HEK293T (cell line): Measurements from ENCODE around the gene GNB5.

Experiments used
- CTCF ChIA-PET: fragments of 350-600 bp; formaldehyde crosslinking; extraction: SDS; loops from one replicate; lab custom pipeline; 2021; ENCODE audit warnings: antibody characterized with exemption, inconsistent platforms; lab: Yijun Ruan, JAX
- POLR2A ChIA-PET: fragments of 350-600 bp; formaldehyde crosslinking; extraction: SDS; loops from one replicate; lab custom pipeline; 2020; ENCODE audit warnings: antibody characterized with exemption, inconsistent platforms; lab: Yijun Ruan, JAX
- DNase-seq: peaks from one replicate; pipeline ENCODE4 v3.0.0; 2012; ENCODE audit warnings: mixed read lengths; ENCODE audit errors: extremely low spot score
- ARNT ChIP-seq: fragments of 450-650 bp; IDR thresholded peaks from 2 replicates; pipeline ENCODE4 v1.6.1; 2017; ENCODE audit warnings: mild to moderate bottlenecking
- BHLHE40 ChIP-seq: fragments of 450-650 bp; IDR thresholded peaks from 2 replicates; pipeline ENCODE4 v1.6.1; 2016; ENCODE audit warnings: mild to moderate bottlenecking, moderate library complexity, borderline replicate concordance
- CTBP1 ChIP-seq: fragments of 450-650 bp; IDR thresholded peaks from 2 replicates; pipeline ENCODE4 v1.6.1; 2016; ENCODE audit warnings: borderline replicate concordance
- ELF4 ChIP-seq: fragments of 450-650 bp; IDR thresholded peaks from 2 replicates; pipeline ENCODE4 v1.6.1; 2017; ENCODE audit warnings: antibody characterized with exemption
- FOXA1 ChIP-seq: fragments of 450-650 bp; IDR thresholded peaks from 2 replicates; pipeline ENCODE4 v1.6.1; 2016; ENCODE audit warnings: mild to moderate bottlenecking
- FOXK2 ChIP-seq: fragments of 450-650 bp; IDR thresholded peaks from 2 replicates; pipeline ENCODE4 v1.6.1; 2016; ENCODE audit warnings: mild to moderate bottlenecking
- FOXM1 ChIP-seq: fragments of 450-650 bp; IDR thresholded peaks from 2 replicates; pipeline ENCODE4 v1.6.1; 2017; ENCODE audit warnings: mild to moderate bottlenecking, borderline replicate concordance
- HDGF ChIP-seq: fragments of 450-650 bp; IDR thresholded peaks from 2 replicates; pipeline ENCODE4 v1.6.1; 2017; ENCODE audit warnings: antibody characterized with exemption, borderline replicate concordance
- L3MBTL2 ChIP-seq: fragments of 450-650 bp; conservative IDR thresholded peaks from 2 replicates; pipeline ENCODE4 v1.6.1; 2016; ENCODE audit warnings: mild to moderate bottlenecking
- LEF1 ChIP-seq: fragments of 450-650 bp; IDR thresholded peaks from 2 replicates; pipeline ENCODE4 v1.6.1; 2017; ENCODE audit warnings: mild to moderate bottlenecking, borderline replicate concordance
- NFRKB ChIP-seq: fragments of 450-650 bp; IDR thresholded peaks from 2 replicates; pipeline ENCODE4 v1.6.1; 2016; ENCODE audit warnings: mild to moderate bottlenecking, moderate library complexity
- PKNOX1 ChIP-seq: fragments of 450-650 bp; IDR thresholded peaks from 2 replicates; pipeline ENCODE4 v1.6.1; 2016
- SP1 ChIP-seq: fragments of 450-650 bp; IDR thresholded peaks from 2 replicates; pipeline ENCODE4 v1.6.1; 2017
- SUZ12 ChIP-seq: fragments of 450-650 bp; IDR thresholded peaks from 2 replicates; pipeline ENCODE4 v1.6.1; 2016; ENCODE audit warnings: mild to moderate bottlenecking
- TARDBP ChIP-seq: fragments of 450-650 bp; IDR thresholded peaks from 2 replicates; pipeline ENCODE4 v1.6.1; 2016
- ZNF384 ChIP-seq: fragments of 450-650 bp; IDR thresholded peaks from 2 replicates; pipeline ENCODE4 v1.6.1; 2016

Gene GNB5

GRCh38 chr15:52193321-52193720, 2.1 kb upstream of the GNB5 start:
- no peak for TF ChIP-seq ARNT
- no peak for TF ChIP-seq SP1
- no peak for TF ChIP-seq ELF4
- no peak for TF ChIP-seq TARDBP
- TF ChIP-seq FOXM1, result no peak
- TF ChIP-seq FOXK2, result no peak
- TF ChIP-seq BHLHE40, result no peak
- TF ChIP-seq HDGF, result no peak
- no peak for TF ChIP-seq FOXA1
- DNase-seq, result no peak
- ChIA-PET CTCF (interaction anchor here (0.5 to 0.8 kb wide), 2 partner anchors 15 to 90 kb away, joined by 3 read pairs; no protein-coding TSS in a partner anchor), POLR2A (interaction anchor here (0.7 kb wide), 1 partner anchor 9 kb away, joined by 3 read pairs; no protein-coding TSS in a partner anchor)

- ChIA-PET POLR2A (interaction anchor here (2.9 kb wide), 1 partner anchor 8 kb away, joined by 8 read pairs; no protein-coding TSS in a partner anchor), CTCF (interaction anchor here (0.6 kb wide), 1 partner anchor 211 kb away, joined by 3 read pairs; no protein-coding TSS in a partner anchor)
- DNase-seq, result no peak
- TF ChIP-seq BHLHE40, result no peak
Observed at GRCh38 chr15:52186651-52187486, 4.3 kb downstream of the GNB5 start.

GRCh38 chr15:52185151-52185561, 6.0 kb downstream of the GNB5 start:
- TF ChIP-seq FOXM1 (no peak), FOXA1 (no peak), BHLHE40 (no peak), LEF1 (no peak), NFRKB (no peak), ARNT (no peak)
- ChIA-PET POLR2A (no interaction called here), CTCF (interaction anchor here (2.0 to 2.1 kb wide), 2 partner anchors 23 to 32 kb away, joined by 5 to 10 read pairs; no protein-coding TSS in a partner anchor)
- no peak for DNase-seq

- DNase-seq, result no peak
- CTCF ChIA-PET, result interaction anchor here (0.7 to 2.1 kb wide), 5 partner anchors 11 to 43 kb away, joined by 4 to 10 read pairs (median 5); no protein-coding TSS in a partner anchor
- no peak for TF ChIP-seq PKNOX1
- no peak for TF ChIP-seq SP1
- TF ChIP-seq BHLHE40, result no peak
- no peak for TF ChIP-seq SUZ12
- no peak for TF ChIP-seq ZNF384
- no peak for TF ChIP-seq LEF1
- no peak for TF ChIP-seq FOXM1
- TF ChIP-seq NFRKB, result no peak
- TF ChIP-seq HDGF, result no peak
- no peak for TF ChIP-seq FOXK2
- TF ChIP-seq L3MBTL2, result no peak
- no peak for TF ChIP-seq ELF4
- no peak for TF ChIP-seq ARNT
- TF ChIP-seq TARDBP, result no peak
- no peak for TF ChIP-seq CTBP1
- POLR2A ChIA-PET, result no interaction called here
Observed at GRCh38 chr15:52184721-52185120, 6.5 kb downstream of the GNB5 start.

- TF ChIP-seq SUZ12, result no peak
- no peak for TF ChIP-seq ARNT
- no peak for TF ChIP-seq FOXA1
- no peak for TF ChIP-seq BHLHE40
- no peak for TF ChIP-seq ELF4
- no peak for TF ChIP-seq FOXM1
- TF ChIP-seq CTBP1, result no peak
- no peak for TF ChIP-seq SP1
- TF ChIP-seq LEF1, result no peak
- no peak for TF ChIP-seq FOXK2
- no peak for TF ChIP-seq NFRKB
- TF ChIP-seq TARDBP, result no peak
- no peak for TF ChIP-seq PKNOX1
- TF ChIP-seq HDGF, result no peak
- TF ChIP-seq L3MBTL2, result no peak
- no peak for TF ChIP-seq ZNF384
- ChIA-PET CTCF (interaction anchor here (0.7 to 2.1 kb wide), 5 partner anchors 10 to 44 kb away, joined by 4 to 10 read pairs (median 5); no protein-coding TSS in a partner anchor), POLR2A (interaction anchor here (0.6 kb wide), 1 partner anchor 9 kb away, joined by 3 read pairs; no protein-coding TSS in a partner anchor)
- no peak for DNase-seq
Observed at GRCh38 chr15:52183562-52184173, 7.5 kb downstream of the GNB5 start.

GRCh38 chr15:52181938-52182780, 9.0 kb downstream of the GNB5 start:
- CTCF ChIA-PET, result no interaction called here
- no peak for TF ChIP-seq SUZ12
- TF ChIP-seq L3MBTL2, result no peak
- TF ChIP-seq NFRKB, result no peak
- TF ChIP-seq ZNF384, result no peak
- no peak for TF ChIP-seq ARNT
- no peak for TF ChIP-seq LEF1
- no peak for TF ChIP-seq FOXK2
- no peak for TF ChIP-seq FOXA1
- POLR2A ChIA-PET, result interaction anchor here (0.6 kb wide), 1 partner anchor 597 kb away, joined by 3 read pairs; no protein-coding TSS in a partner anchor
- DNase-seq, result no peak
